Measurements from ENCODE around the gene ERN1.

Gene ERN1

DNA sequence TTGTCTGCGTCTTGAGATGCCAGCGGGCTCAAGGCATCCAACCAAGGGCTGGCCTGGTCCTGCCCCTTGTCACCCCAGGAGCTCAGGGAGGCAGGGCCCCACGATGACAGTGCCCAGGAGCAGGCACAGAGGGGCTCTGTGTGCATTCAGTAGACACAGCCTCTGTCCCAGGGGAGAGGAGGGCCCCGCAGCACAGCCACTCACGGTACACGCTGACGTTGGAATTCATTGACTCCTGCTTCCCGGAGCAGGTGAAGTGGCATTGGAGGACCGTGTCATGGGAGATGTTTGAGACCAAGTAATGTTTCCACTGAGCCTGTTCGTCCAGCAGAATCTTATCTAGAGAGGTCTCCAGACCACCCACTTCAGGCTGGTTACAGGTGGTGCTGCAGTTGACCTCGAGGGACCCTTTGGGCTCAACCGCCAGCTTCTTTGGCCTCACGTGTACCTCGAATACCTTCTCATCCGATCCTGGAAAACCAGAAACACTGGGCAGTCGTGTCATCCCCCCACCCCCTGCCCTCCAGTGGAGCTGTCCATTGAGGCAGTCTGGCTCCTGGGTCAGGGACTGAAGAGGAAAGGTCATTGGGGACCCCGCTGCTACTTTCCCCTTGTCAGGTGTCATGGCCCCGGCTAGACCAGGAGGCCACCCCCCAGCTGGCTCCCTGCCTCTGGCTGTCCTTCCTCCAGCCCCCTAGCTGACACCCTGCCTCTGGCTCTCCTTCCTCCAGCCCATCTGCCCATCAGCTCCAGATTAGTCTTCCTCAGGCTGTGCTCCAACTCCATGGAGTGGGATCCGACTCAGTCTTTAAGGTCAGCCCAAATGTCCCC, 124.8 kb downstream of the ERN1 start:
- no peak overlapping the region for H3K27ac ChIP-seq
- TF ChIP-seq, protein P1, sequence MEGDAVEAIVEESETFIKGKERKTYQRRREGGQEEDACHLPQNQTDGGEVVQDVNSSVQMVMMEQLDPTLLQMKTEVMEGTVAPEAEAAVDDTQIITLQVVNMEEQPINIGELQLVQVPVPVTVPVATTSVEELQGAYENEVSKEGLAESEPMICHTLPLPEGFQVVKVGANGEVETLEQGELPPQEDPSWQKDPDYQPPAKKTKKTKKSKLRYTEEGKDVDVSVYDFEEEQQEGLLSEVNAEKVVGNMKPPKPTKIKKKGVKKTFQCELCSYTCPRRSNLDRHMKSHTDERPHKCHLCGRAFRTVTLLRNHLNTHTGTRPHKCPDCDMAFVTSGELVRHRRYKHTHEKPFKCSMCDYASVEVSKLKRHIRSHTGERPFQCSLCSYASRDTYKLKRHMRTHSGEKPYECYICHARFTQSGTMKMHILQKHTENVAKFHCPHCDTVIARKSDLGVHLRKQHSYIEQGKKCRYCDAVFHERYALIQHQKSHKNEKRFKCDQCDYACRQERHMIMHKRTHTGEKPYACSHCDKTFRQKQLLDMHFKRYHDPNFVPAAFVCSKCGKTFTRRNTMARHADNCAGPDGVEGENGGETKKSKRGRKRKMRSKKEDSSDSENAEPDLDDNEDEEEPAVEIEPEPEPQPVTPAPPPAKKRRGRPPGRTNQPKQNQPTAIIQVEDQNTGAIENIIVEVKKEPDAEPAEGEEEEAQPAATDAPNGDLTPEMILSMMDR (conservative IDR thresholded peaks at IDR 0.05), result no peak
- TF ChIP-seq ZFX (IDR thresholded peaks at IDR 0.05), result no peak

GRCh38 chr17:64004218-64004770, 125.7 kb downstream of the ERN1 start:
- TF ChIP-seq ZFX (IDR thresholded peaks at IDR 0.05), result no peak
- TF ChIP-seq, protein P1 (conservative IDR thresholded peaks at IDR 0.05), result no peak
- no peak overlapping the region for H3K27ac ChIP-seq

- no peak for TF ChIP-seq ZFX (IDR thresholded peaks at IDR 0.05)
- TF ChIP-seq, protein P1 (conservative IDR thresholded peaks at IDR 0.05), result no peak
Measured at GRCh38 chr17:64003526-64004121, 126.3 kb downstream of the ERN1 start.

GRCh38 chr17:64002658-64003525, 127.1 kb downstream of the ERN1 start:
- no peak overlapping the region for H3K27ac ChIP-seq
- TF ChIP-seq, protein P1 (conservative IDR thresholded peaks at IDR 0.05), result no peak
- no peak for TF ChIP-seq ZFX (IDR thresholded peaks at IDR 0.05)

More at GRCh38 chr17:64003526-64004121, 126.3 kb downstream of the ERN1 start:
- no peak overlapping the region for H3K27ac ChIP-seq

GRCh38 chr17:64001763-64002529, 128.0 kb downstream of the ERN1 start:
- no peak overlapping the region for H3K27ac ChIP-seq
- TF ChIP-seq, protein P1 (conservative IDR thresholded peaks at IDR 0.05), result no peak
- no peak for TF ChIP-seq ZFX (IDR thresholded peaks at IDR 0.05)

DNA sequence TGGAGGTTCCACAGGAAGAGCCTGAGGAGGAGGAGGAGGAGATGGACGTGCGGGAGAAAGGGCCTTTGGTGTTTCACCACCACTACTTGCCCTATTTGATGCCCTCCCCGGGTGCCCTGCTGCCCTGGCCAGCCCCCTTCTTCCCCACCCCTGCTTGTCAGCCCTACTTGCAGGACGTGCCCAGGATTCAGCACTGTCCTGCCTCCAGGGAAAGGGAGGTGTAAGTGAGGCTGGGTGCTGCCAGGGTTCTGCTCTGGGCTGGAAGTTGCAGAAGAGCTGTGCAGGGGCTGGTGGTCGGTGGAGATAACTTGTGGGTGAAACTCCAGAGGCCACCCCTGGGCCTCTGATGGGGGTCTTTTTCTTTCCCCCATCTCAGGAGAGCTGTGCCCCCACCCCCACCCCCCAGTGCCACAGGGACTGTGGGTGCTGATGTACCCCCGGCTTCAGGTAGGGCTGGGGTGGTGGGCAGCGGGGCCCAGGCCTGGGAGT, 128.8 kb downstream of the ERN1 start:
- TF ChIP-seq ZFX (IDR thresholded peaks at IDR 0.05), result no peak
- TF ChIP-seq, protein P1 (conservative IDR thresholded peaks at IDR 0.05), result no peak
- H3K27ac ChIP-seq, result no peak overlapping the region
